OCI-LY1 (cell line): ENCODE results near the gene TDO2.

Experiments
- H2AFZ ChIP-seq: fragments of 200-600 bp; sonication (generic), shearing (Covaris generic); 2 replicates; pipeline ENCODE4 v1.6.0; 2014; ENCODE audit warnings: antibody characterized with exemption, mild to moderate bottlenecking, low read length
- H3F3A ChIP-seq: fragments of 200-600 bp; sonication (generic), shearing (Covaris generic); 2 replicates; pipeline ENCODE4 v1.6.0; 2014; ENCODE audit warnings: mild to moderate bottlenecking, antibody characterized with exemption, low read length, moderate library complexity; ENCODE audit not compliant: insufficient read depth
- H3K27ac ChIP-seq: fragments of 200-600 bp; sonication (generic); 2 replicates; pipeline ENCODE4 v1.5.1; 2014; ENCODE audit warnings: low read length, mixed run types, mild to moderate bottlenecking, low read depth; ENCODE audit not compliant: poor library complexity, severe bottlenecking
- H3K27me3 ChIP-seq: fragments of 200-600 bp; sonication (generic); 2 replicates; pipeline ENCODE4 v1.6.0; 2014; ENCODE audit warnings: antibody characterized with exemption, mild to moderate bottlenecking, low read length, moderate library complexity; ENCODE audit not compliant: insufficient read depth
- H3K36me3 ChIP-seq: fragments of 200-600 bp; sonication (generic); 2 replicates; pipeline ENCODE4 v1.6.1; 2014; ENCODE audit warnings: mild to moderate bottlenecking, antibody characterized with exemption, low read length, moderate library complexity, mixed read lengths; ENCODE audit not compliant: insufficient read depth
- H3K4me1 ChIP-seq: fragments of 200-600 bp; sonication (generic); 2 replicates; pipeline ENCODE4 v1.5.1; 2014; ENCODE audit warnings: mild to moderate bottlenecking, low read length, moderate library complexity; ENCODE audit not compliant: insufficient read depth, severe bottlenecking
- H3K4me2 ChIP-seq: fragments of 200-600 bp; sonication (generic), shearing (Covaris generic); 2 replicates; pipeline ENCODE4 v1.6.1; 2014; ENCODE audit warnings: low read length
- H3K4me3 ChIP-seq: fragments of 200-600 bp; sonication (generic); 2 replicates; pipeline ENCODE4 v1.5.1; 2014; ENCODE audit warnings: low read length, low read depth, mild to moderate bottlenecking, mixed read lengths; ENCODE audit not compliant: poor library complexity, severe bottlenecking
- H3K79me2 ChIP-seq: fragments of 200-600 bp; shearing (Covaris generic); 2 replicates; pipeline ENCODE4 v1.6.1; 2016; ENCODE audit warnings: mixed run types, low read length, mixed read lengths; ENCODE audit not compliant: insufficient read depth
- H3K9ac ChIP-seq: fragments of 200-600 bp; sonication (generic), shearing (Covaris generic); 2 replicates; pipeline ENCODE4 v1.6.1; 2014; ENCODE audit warnings: mild to moderate bottlenecking, low read length, mixed read lengths
- H3K9me2 ChIP-seq: fragments of 200-600 bp; sonication (generic), shearing (Covaris generic); 2 replicates; pipeline ENCODE4 v1.6.1; 2014; ENCODE audit warnings: low read depth, mild to moderate bottlenecking, low read length, mixed read lengths
- H3K9me3 ChIP-seq: fragments of 200-600 bp; shearing (Covaris generic); 2 replicates; pipeline ENCODE4 v1.6.1; 2014; ENCODE audit warnings: low read length, mixed read lengths
- H4K20me1 ChIP-seq: fragments of 200-600 bp; sonication (generic), shearing (Covaris generic); 2 replicates; pipeline ENCODE4 v1.6.0; 2016; ENCODE audit warnings: mild to moderate bottlenecking, low read length; ENCODE audit not compliant: insufficient read depth
- CTCF ChIP-seq: fragments of 200-600 bp; sonication (generic), shearing (Covaris generic); IDR thresholded peaks from 2 replicates; pipeline ENCODE4 v1.5.1; 2017; ENCODE audit warnings: mild to moderate bottlenecking, antibody characterized with exemption, low read length, moderate library complexity, mixed read lengths
- EZH2 ChIP-seq: fragments of 200-600 bp; sonication (generic), shearing (Covaris generic); IDR thresholded peaks from 2 replicates; pipeline ENCODE4 v1.8.0; 2017; ENCODE audit warnings: borderline replicate concordance, mixed run types, mild to moderate bottlenecking, antibody characterized with exemption, low read length, moderate library complexity, mixed read lengths

The TDO2 gene

GRCh38 chr4:155964016-155964891 lies 60.8 kb downstream of the TDO2 start:
- Histone ChIP-seq H3K9ac (no peak overlapping the region), H3K4me2 (no peak overlapping the region), H3K9me3 (no peaks in the 10 kb centered on the region), H3K36me3 (no peaks in the 10 kb centered on the region), H4K20me1 (no peaks in the 10 kb centered on the region), H3K27me3 (no peaks in the 10 kb centered on the region), H2AFZ (no peak overlapping the region), H3F3A (no peaks in the 10 kb centered on the region), H3K27ac (no peak overlapping the region), H3K4me1 (no peaks in the 10 kb centered on the region), H3K9me2 (no peaks in the 10 kb centered on the region), H3K79me2 (no peaks in the 10 kb centered on the region), H3K4me3 (no peak overlapping the region)
- no peak for TF ChIP-seq CTCF
- no peak for TF ChIP-seq EZH2

GRCh38 chr4:155966171-155966570 lies 62.7 kb downstream of the TDO2 start:
- Histone ChIP-seq H3K27ac (no peak overlapping the region), H3K4me1 (no peaks in the 10 kb centered on the region), H3K36me3 (no peaks in the 10 kb centered on the region), H3K79me2 (no peaks in the 10 kb centered on the region), H3K9me2 (no peaks in the 10 kb centered on the region), H2AFZ (no peak overlapping the region), H4K20me1 (no peaks in the 10 kb centered on the region), H3K9me3 (no peaks in the 10 kb centered on the region), H3F3A (no peaks in the 10 kb centered on the region), H3K27me3 (no peaks in the 10 kb centered on the region), H3K4me3 (no peak overlapping the region), H3K4me2 (no peak overlapping the region), H3K9ac (no peak overlapping the region)
- TF ChIP-seq EZH2 (no peak), CTCF (no peak)

GRCh38 chr4:155966731-155967395 lies 63.4 kb downstream of the TDO2 start:
- no peaks in the 10 kb centered on the region for H3K9me2 ChIP-seq
- no peaks in the 10 kb centered on the region for H4K20me1 ChIP-seq
- H3K9me3 ChIP-seq = no peaks in the 10 kb centered on the region
- H2AFZ ChIP-seq = no peak overlapping the region
- H3K79me2 ChIP-seq = no peaks in the 10 kb centered on the region
- no peaks in the 10 kb centered on the region for H3K4me1 ChIP-seq
- H3K4me2 ChIP-seq = no peak overlapping the region
- TF ChIP-seq EZH2 (no peak), CTCF (no peak)
- H3K27ac ChIP-seq = no peak overlapping the region
- no peak overlapping the region for H3K9ac ChIP-seq
- H3K36me3 ChIP-seq = no peaks in the 10 kb centered on the region
- no peaks in the 10 kb centered on the region for H3F3A ChIP-seq
- no peak overlapping the region for H3K4me3 ChIP-seq
- H3K27me3 ChIP-seq = no peaks in the 10 kb centered on the region
